ENCODE measurements around the gene GLI3.

- TF ChIP-seq CTCF (IDR thresholded peaks at IDR 0.05; ENCODE audit: low read depth, low read length) (no peak), EZH2phosphoT487 (IDR thresholded peaks at IDR 0.05; ENCODE audit: low read depth) (no peak)
These were observed 211.2 kb downstream of the GLI3 start for GRCh38 chr7:42025635-42026375.

Measured in OCI-LY3 (cell line).